ENCODE data around the gene ZDHHC11. TPM values are rescaled to one million over a fixed set of nuclear protein-coding genes. Genes with fewer than 3 reads are reported as not detected.

ZDHHC11 gene
- total RNA-seq, 2 experiments from 2014 or later = 13.3 to 18.3 TPM

DNA sequence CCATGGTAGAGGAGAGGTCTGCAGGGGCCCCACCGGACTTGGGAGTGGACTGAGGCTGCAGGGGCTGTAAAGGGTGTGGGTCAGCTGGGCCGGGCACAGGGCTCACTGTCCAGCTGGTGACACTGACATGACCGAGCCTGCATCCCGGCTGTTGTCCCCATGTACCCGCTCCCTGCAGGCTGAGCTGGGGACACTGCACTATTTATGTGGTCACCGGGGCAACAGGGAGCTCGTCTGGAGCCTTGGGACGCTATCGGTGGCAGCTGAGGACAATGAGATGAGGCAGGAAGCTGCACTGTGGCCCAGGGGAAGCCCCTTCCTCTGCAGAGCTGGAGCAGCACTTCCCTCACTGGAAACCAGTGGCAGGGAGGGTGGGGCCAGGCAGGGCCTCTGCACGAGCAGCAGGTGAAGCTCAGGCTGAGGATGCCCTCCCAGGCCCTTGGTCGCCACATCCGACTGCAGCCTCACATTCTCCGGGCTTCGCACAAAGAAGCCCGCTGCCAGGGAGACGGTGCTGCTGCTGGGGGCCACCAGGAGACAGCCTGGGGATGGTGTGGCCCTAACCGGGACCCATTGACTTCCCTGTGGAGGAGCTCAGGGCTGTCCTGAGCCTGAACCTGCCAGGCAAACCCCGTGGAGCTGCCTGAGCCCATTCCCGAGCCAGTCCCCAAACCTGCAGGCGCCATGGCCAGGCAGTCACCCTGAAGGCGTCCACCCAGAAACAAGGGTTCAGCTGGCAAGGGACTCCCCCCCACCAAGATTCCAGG, 92.7 kb downstream of the ZDHHC11 start:
- peak overlapping the region in 1 of 2 donors; percentile 81 for H3K27ac ChIP-seq (ENCODE audit: low read depth in 1 of 2, low read length in 2 of 2)

DNA sequence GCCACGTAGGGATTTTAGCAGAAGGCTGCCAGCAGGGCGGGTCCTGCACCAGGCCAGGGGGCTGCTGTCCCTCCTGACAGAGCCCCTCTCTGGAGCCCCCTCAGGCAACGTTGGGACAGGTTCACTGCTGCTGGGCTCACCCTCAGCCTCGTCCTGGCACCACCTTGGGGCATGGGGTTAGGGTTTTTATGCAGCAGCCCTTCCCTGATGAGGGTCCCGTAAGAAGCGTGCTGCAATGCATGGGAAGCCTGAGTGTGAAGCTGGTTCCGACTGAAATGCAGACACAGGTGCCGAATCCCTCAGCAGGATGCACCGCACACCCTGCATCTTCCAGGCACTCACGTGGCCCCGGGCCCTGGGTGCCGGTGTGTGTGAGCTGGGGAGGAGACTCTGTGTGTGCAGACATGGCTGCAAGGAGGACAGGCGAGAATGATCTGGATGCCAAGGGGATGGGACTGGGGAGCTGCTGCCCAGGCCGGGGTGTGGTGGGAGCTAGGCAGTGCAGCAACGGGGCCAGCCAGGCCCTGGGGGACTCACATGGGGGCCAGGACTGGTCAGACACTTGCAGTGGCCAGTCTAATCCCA, 93.3 kb downstream of the ZDHHC11 start:
- POLR2A ChIA-PET = interaction anchor here (1.7 kb wide), 1 partner anchor 64 kb away, joined by 5 read pairs; the partner anchor contains the start of gene TPPP
- H3K36me3 ChIP-seq (ENCODE audit: insufficient read depth, low read length) = no peaks in the 10 kb centered on the region
- CTCF ChIA-PET = no interaction called here
- H3K4me1 Mint-ChIP-seq (ENCODE audit: low read depth) = peaks cover 30% of the 10 kb centered on the region
- peak overlapping the region; percentile 79 for H3K27ac Mint-ChIP-seq
- no peaks in the 10 kb centered on the region for H3K27me3 Mint-ChIP-seq
- no peaks in the 10 kb centered on the region for H3K27me3 ChIP-seq (ENCODE audit: control insufficient read depth in 1 of 2, insufficient read depth in 2 of 2, low read length in 2 of 2)
- peaks cover 31% of the 10 kb centered on the region for H3K4me1 ChIP-seq (ENCODE audit: insufficient read depth, low read length)
- H3K4me3 ChIP-seq (ENCODE audit: low read length) = no peak overlapping the region
- no peak for ATAC-seq (ENCODE audit: poor library complexity)
- no peaks in the 10 kb centered on the region for H3K9me3 Mint-ChIP-seq
- no peaks in the 10 kb centered on the region for H3K9me3 ChIP-seq (ENCODE audit: control insufficient read depth in 1 of 2, insufficient read depth in 1 of 2, low read length in 2 of 2)
- no peaks in the 10 kb centered on the region for H3K36me3 Mint-ChIP-seq (ENCODE audit: low read depth)
- TF ChIP-seq, protein P1, sequence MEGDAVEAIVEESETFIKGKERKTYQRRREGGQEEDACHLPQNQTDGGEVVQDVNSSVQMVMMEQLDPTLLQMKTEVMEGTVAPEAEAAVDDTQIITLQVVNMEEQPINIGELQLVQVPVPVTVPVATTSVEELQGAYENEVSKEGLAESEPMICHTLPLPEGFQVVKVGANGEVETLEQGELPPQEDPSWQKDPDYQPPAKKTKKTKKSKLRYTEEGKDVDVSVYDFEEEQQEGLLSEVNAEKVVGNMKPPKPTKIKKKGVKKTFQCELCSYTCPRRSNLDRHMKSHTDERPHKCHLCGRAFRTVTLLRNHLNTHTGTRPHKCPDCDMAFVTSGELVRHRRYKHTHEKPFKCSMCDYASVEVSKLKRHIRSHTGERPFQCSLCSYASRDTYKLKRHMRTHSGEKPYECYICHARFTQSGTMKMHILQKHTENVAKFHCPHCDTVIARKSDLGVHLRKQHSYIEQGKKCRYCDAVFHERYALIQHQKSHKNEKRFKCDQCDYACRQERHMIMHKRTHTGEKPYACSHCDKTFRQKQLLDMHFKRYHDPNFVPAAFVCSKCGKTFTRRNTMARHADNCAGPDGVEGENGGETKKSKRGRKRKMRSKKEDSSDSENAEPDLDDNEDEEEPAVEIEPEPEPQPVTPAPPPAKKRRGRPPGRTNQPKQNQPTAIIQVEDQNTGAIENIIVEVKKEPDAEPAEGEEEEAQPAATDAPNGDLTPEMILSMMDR (IDR thresholded peaks at IDR 0.05) = no peak
- peak in 6 of 14 experiments; percentile 1 to 39 (median 16) for DNase-seq
- no peak overlapping the region for H3K4me3 Mint-ChIP-seq
- intact Hi-C loops (cut with DNase I, micrococcal nuclease) = no loop called here
- no peak overlapping the region for H3K27ac ChIP-seq (ENCODE audit: low read depth in 1 of 2, low read length in 2 of 2)

More for the DNA sequence above, 92.7 kb downstream of the ZDHHC11 start:
- DNase-seq (peak in 9 of 14 experiments; percentile 19 to 67 (median 44)), ATAC-seq (ENCODE audit: poor library complexity) (peak; percentile 28)
- no peaks in the 10 kb centered on the region for H3K27me3 ChIP-seq (ENCODE audit: control insufficient read depth in 1 of 2, insufficient read depth in 2 of 2, low read length in 2 of 2)
- CTCF ChIA-PET = no interaction called here
- H3K4me1 ChIP-seq (ENCODE audit: insufficient read depth, low read length) = peaks cover 31% of the 10 kb centered on the region
- TF ChIP-seq, protein P1 (IDR thresholded peaks at IDR 0.05) = no peak
- intact Hi-C loops (cut with DNase I, micrococcal nuclease) = no loop called here
- H3K4me3 ChIP-seq (ENCODE audit: low read length) = no peak overlapping the region
- H3K27ac Mint-ChIP-seq = peak overlapping the region; percentile 79
- no peak overlapping the region for H3K4me3 Mint-ChIP-seq
- H3K36me3 ChIP-seq (ENCODE audit: insufficient read depth, low read length) = no peaks in the 10 kb centered on the region
- H3K9me3 Mint-ChIP-seq = no peaks in the 10 kb centered on the region
- H3K27me3 Mint-ChIP-seq = no peaks in the 10 kb centered on the region
- H3K36me3 Mint-ChIP-seq (ENCODE audit: low read depth) = no peaks in the 10 kb centered on the region
- H3K9me3 ChIP-seq (ENCODE audit: control insufficient read depth in 1 of 2, insufficient read depth in 1 of 2, low read length in 2 of 2) = no peaks in the 10 kb centered on the region
- POLR2A ChIA-PET = interaction anchor here (1.7 kb wide), 1 partner anchor 65 kb away, joined by 5 read pairs; the partner anchor contains the start of gene TPPP
- H3K4me1 Mint-ChIP-seq (ENCODE audit: low read depth) = peaks cover 30% of the 10 kb centered on the region

DNA sequence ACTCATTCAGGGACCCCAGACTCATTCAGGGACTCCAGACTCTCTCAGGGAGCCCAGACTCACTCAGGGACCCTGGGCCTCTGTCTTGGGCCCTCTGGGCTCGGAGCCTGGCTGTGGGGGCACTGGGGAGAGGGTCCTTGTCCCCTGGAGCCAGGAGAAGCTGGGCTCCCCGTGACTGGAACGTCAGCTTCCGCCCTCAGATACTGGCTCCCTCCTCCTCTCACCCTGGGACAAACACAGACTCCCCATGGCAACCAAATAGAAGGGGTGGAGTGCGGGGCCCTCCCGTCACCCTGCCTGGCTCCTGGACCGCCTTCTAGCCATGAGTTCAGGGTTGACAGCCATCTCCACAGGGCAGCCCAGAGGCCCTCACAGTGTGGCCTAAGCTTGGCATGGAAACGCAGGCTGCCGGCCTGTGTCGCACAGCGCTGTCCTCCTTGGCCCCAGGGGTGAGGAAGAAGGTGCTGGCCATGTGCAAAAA, 93.9 kb downstream of the ZDHHC11 start:
- Histone ChIP-seq H3K4me3 (ENCODE audit: low read length) (no peak overlapping the region), H3K27ac (ENCODE audit: low read depth in 1 of 2, low read length in 2 of 2) (no peak overlapping the region), H3K27me3 (ENCODE audit: control insufficient read depth in 1 of 2, insufficient read depth in 2 of 2, low read length in 2 of 2) (no peaks in the 10 kb centered on the region), H3K9me3 (ENCODE audit: control insufficient read depth in 1 of 2, insufficient read depth in 1 of 2, low read length in 2 of 2) (no peaks in the 10 kb centered on the region), H3K4me1 (ENCODE audit: insufficient read depth, low read length) (peaks cover 31% of the 10 kb centered on the region), H3K36me3 (ENCODE audit: insufficient read depth, low read length) (no peaks in the 10 kb centered on the region)
- Mint-ChIP-seq H3K9me3 (no peaks in the 10 kb centered on the region), H3K27me3 (no peaks in the 10 kb centered on the region), H3K4me3 (no peak overlapping the region), H3K36me3 (ENCODE audit: low read depth) (no peaks in the 10 kb centered on the region), H3K4me1 (ENCODE audit: low read depth) (peaks cover 30% of the 10 kb centered on the region), H3K27ac (peak overlapping the region; percentile 79)
- CTCF ChIA-PET = no interaction called here
- TF ChIP-seq, protein P1 (IDR thresholded peaks at IDR 0.05) = no peak
- intact Hi-C loops (cut with DNase I, micrococcal nuclease) = no loop called here
- DNase-seq (peak in 6 of 14 experiments; percentile 4 to 60 (median 32)), ATAC-seq (ENCODE audit: poor library complexity) (peak; percentile 23)
- POLR2A ChIA-PET = no interaction called here

Measured in CD4-positive, alpha-beta T cell (primary cell).